MM.1S (cell line): ENCODE results near the gene TMIE.

ENCODE experiments used
- EZH2 ChIP-seq: fragments of 300-600 bp; sonication (generic); optimal IDR thresholded peaks from 2 replicates; pipeline ENCODE3; 2017; ENCODE audit warnings: low read depth, mild to moderate bottlenecking, antibody characterized with exemption, low read length, mixed read lengths
- EZH2phosphoT487 ChIP-seq: fragments of 300-600 bp; sonication (generic); IDR thresholded peaks from 2 replicates; pipeline ENCODE4 v1.6.1; 2018; ENCODE audit warnings: antibody characterized with exemption, low read length
- TF ChIP-seq, protein P1 (sequence below): fragments of 300-600 bp; sonication (generic); IDR thresholded peaks from 2 replicates; pipeline ENCODE4 v1.5.1; 2016; ENCODE audit warnings: antibody characterized with exemption, low read length, mixed read lengths

DNA sequence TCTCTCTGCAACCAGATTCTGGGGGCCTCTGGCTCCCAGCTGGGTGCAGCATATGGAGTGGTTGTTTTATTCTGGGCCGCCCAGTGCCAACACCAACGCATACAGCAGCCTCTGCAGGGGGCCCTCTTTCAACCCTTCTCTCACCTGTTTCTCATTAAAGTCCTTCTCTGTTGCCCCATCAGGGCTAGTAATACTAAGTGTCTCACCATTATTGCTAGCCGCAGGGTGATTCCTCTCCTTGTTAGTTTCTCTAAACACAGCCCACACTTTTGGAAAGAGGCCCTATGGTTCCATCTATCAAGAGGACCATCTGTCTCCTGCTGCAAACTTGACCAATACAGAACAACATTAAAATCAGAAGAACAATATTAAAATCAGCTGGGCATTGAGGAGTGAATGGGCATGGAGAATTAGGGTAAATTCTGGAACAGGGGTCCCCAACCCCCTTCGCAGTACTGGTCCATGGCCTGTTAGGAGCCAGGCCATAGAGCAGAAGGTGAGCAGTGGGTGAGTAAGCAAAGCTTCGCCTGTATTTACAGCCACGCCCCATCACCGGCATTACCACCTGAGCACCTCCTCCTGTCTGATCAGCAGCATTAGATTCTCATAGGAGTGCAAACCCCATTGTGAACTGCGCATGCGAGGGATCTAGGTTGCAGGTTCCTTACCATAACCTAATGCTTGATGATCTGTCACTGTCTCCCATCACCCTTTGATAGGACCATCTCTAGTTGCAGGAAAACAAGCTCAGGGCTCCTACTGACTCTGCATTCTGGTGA, 44.2 kb upstream of the TMIE start:
- TF ChIP-seq, protein P1, sequence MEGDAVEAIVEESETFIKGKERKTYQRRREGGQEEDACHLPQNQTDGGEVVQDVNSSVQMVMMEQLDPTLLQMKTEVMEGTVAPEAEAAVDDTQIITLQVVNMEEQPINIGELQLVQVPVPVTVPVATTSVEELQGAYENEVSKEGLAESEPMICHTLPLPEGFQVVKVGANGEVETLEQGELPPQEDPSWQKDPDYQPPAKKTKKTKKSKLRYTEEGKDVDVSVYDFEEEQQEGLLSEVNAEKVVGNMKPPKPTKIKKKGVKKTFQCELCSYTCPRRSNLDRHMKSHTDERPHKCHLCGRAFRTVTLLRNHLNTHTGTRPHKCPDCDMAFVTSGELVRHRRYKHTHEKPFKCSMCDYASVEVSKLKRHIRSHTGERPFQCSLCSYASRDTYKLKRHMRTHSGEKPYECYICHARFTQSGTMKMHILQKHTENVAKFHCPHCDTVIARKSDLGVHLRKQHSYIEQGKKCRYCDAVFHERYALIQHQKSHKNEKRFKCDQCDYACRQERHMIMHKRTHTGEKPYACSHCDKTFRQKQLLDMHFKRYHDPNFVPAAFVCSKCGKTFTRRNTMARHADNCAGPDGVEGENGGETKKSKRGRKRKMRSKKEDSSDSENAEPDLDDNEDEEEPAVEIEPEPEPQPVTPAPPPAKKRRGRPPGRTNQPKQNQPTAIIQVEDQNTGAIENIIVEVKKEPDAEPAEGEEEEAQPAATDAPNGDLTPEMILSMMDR, result no peak
- TF ChIP-seq EZH2 (no peak), EZH2phosphoT487 (no peak)
